Adrenal gland (tissue), 12 donors: ENCODE results near the gene PFKP. TPM values are rescaled to one million over a fixed set of nuclear protein-coding genes. Genes with fewer than 3 reads are reported as not detected.

Experiments used
- DNase-seq, 7 donors: peaks; one replicate each; pipeline ENCODE4 v3.0.0-alpha.2; 2019 to 2020
- H3K27ac ChIP-seq, 5 donors: fragments of 200-600 bp; sonication (generic) in 4 of 5; 1 replicate in 3 of 5; 2 replicates in 2 of 5; pipeline versions ENCODE4 v1.5.1 to v1.8.0; 2016 to 2020; ENCODE audit warnings: mild to moderate bottlenecking in 1 of 5
- H3K27me3 ChIP-seq: fragments of 200-600 bp; 2 replicates; pipeline ENCODE4 v1.8.0; 2021
- H3K36me3 ChIP-seq, 2 donors: fragments of 200-600 bp; replicated peaks in 1 of 2; 1 replicate in 1 of 2; 2 replicates in 1 of 2; pipeline versions ENCODE4 v1.5.1 to v1.8.0; 2018 to 2022
- H3K4me1 ChIP-seq, 2 donors: fragments of 200-600 bp; replicated peaks in 1 of 2; 1 replicate in 1 of 2; 2 replicates in 1 of 2; pipeline versions ENCODE4 v1.5.1 to v1.8.0; 2018 to 2021
- H3K4me3 ChIP-seq, 4 donors: fragments of 200-600 bp; sonication (generic) in 3 of 4; one replicate each; pipeline ENCODE4 v1.5.1; 2016 to 2018
- H3K9me3 ChIP-seq, 3 donors: fragments of 200-600 bp; sonication (generic) in 1 of 3; replicated peaks in 1 of 3; 1 replicate in 2 of 3; 2 replicates in 1 of 3; pipeline versions ENCODE4 v1.5.1 to v1.8.0; 2016 to 2021
- POLR2A ChIP-seq, 2 donors: fragments of 450-650 bp; IDR thresholded peaks; one replicate each; pipeline ENCODE4 v1.6.1; 2017; ENCODE audit warnings: antibody characterized with exemption in 2 of 2, mild to moderate bottlenecking in 2 of 2, moderate library complexity in 1 of 2
- WGBS, 4 donors: extraction: QIAGEN DNeasy Blood & Tissue Kit in 2 of 4; methylation state at CpG; one replicate each; pipeline versions ENCODE4 v1.1.5 to v1.1.7; 2013 to 2017; 5-methylcytosine and 5-hydroxymethylcytosine counted together
- intact Hi-C, 2 donors: fragments of 100-400 bp; cut with DNase I; formaldehyde crosslinking; loops; one replicate each; pipeline versions ENCODE4 v1.14.1 to v1.15.0; 2022 to 2023
- polyA plus RNA-seq, 3 donors: library from polyadenylated mRNA; stranded (reverse); fragments of 200-250 nt in 2 of 3; fragments of 350-450 nt in 1 of 3; fragmentation: Illumina TruSeq in 1 of 3; extraction: RNeasy Lipid Tissue Mini Kit (QIAGEN cat#74804) in 1 of 3; gene quantifications; one replicate each; pipeline ENCODE4 v1.2.3, GENCODE V29; 2013 to 2014
- total RNA-seq, 9 donors: library from RNA; depleted of rRNA in 4 of 9; stranded (reverse); fragments of >200 nt in 4 of 9; fragments of 120-200 nt in 1 of 9; fragmentation: NEBNext Ultra II Directional in 1 of 9; extraction: Animal tissue kit (Norgen Biotek cat#: 25700) in 1 of 9; gene quantifications; one replicate each; pipeline versions ENCODE4 v1.1.0 to v1.2.4, GENCODE V29; 2013 to 2023
- TF ChIP-seq, protein P1 (sequence below), 6 experiments: fragments of 450-650 bp in 4 of 6; fragments of 200-600 bp in 2 of 6; sonication (generic) in 1 of 6; IDR thresholded peaks; 1 replicate in 5 of 6; 2 replicates in 1 of 6; pipeline versions ENCODE4 v1.5.1 to v1.8.0; 2016 to 2021; ENCODE audit warnings: antibody characterized with exemption in 6 of 6, mild to moderate bottlenecking in 2 of 6, moderate library complexity in 1 of 6
- donor health status: healthy with polysubstance abuse.
- donor health status: Bipolar disorder and iron deficiency.
- donor health status: DM: yes; HTN: yes; CAD: no.
- donor health status: DM: no; HTN: no; CAD: no.
- donor health status: DM: no; HTN: no; CAD: no.
- donor health status: DM: yes; HTN: yes; CAD: no.

PFKP gene
- total and polyA plus RNA-seq, 12 donors, result 4.6 to 46.6 (median 16.4) TPM

DNA sequence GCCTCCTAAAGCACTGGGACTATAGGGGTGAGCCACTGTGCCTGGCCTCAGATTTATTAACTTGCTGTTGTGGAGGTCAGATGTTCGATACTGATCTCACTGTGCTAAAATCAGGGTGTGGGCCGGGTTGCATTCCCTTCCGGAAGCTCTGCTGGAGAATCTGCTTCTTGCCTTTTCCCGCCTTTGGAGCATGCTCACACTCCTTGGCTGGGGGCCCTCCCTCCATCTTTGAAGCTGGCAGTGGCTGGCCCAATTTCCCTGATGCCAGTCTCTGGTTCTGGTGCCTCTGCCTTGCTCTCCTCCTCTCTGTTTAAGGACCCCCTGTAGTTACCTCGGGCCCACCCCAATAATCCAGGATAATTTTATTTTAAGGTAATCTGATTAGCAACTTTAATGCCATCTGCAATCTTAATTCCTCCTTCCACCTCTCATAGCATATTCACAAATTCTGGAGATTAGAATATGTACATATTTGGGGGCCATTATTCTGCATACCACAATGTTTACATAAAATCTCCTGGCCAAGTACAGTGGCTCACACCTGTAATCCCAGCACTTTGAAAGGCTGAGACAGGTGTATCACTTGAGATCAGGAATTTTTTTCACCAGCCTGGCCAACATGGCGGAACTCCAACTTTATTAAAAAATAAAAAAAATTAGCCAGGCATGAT is 113.1 kb downstream of the PFKP start:
- Histone ChIP-seq H3K4me3 (no peak overlapping the region), H3K36me3 (no peaks in the 10 kb centered on the region), H3K27ac (no peak overlapping the region), H3K27me3 (no peaks in the 10 kb centered on the region), H3K9me3 (no peaks in the 10 kb centered on the region), H3K4me1 (no peaks in the 10 kb centered on the region)
- 77 to 88% (median 85%) methylated on average over 6 of the region's 6 CpGs for WGBS, 4 donors
- TF ChIP-seq, protein P1, sequence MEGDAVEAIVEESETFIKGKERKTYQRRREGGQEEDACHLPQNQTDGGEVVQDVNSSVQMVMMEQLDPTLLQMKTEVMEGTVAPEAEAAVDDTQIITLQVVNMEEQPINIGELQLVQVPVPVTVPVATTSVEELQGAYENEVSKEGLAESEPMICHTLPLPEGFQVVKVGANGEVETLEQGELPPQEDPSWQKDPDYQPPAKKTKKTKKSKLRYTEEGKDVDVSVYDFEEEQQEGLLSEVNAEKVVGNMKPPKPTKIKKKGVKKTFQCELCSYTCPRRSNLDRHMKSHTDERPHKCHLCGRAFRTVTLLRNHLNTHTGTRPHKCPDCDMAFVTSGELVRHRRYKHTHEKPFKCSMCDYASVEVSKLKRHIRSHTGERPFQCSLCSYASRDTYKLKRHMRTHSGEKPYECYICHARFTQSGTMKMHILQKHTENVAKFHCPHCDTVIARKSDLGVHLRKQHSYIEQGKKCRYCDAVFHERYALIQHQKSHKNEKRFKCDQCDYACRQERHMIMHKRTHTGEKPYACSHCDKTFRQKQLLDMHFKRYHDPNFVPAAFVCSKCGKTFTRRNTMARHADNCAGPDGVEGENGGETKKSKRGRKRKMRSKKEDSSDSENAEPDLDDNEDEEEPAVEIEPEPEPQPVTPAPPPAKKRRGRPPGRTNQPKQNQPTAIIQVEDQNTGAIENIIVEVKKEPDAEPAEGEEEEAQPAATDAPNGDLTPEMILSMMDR (IDR thresholded peaks at IDR 0.05), result no peak
- no peak for TF ChIP-seq POLR2A (IDR thresholded peaks at IDR 0.05)
- peak in 1 of 7 donors; percentile 25 for DNase-seq
- intact Hi-C loops, result no loop called here

- 64 to 87% (median 83%) methylated on average over 3 to 6 of the region's 6 CpGs for WGBS, 4 donors
- intact Hi-C loops, result no loop called here
- no peaks in the 10 kb centered on the region for H3K9me3 ChIP-seq
- TF ChIP-seq POLR2A (IDR thresholded peaks at IDR 0.05), result no peak
- TF ChIP-seq, protein P1 (IDR thresholded peaks at IDR 0.05), result no peak
- H3K27me3 ChIP-seq, result no peaks in the 10 kb centered on the region
- no peaks in the 10 kb centered on the region for H3K36me3 ChIP-seq
- H3K27ac ChIP-seq, result no peak overlapping the region
- DNase-seq, result peak in 1 of 7 donors; percentile 27
- H3K4me1 ChIP-seq, result no peaks in the 10 kb centered on the region
- H3K4me3 ChIP-seq, result no peak overlapping the region
Observed at GRCh38 chr10:3185386-3185785, 118.0 kb downstream of the PFKP start.

GRCh38 chr10:3186368-3186767 is 119.0 kb downstream of the PFKP start:
- Histone ChIP-seq H3K27me3 (no peaks in the 10 kb centered on the region), H3K4me3 (no peak overlapping the region), H3K4me1 (no peaks in the 10 kb centered on the region), H3K36me3 (no peaks in the 10 kb centered on the region), H3K9me3 (no peaks in the 10 kb centered on the region), H3K27ac (no peak overlapping the region)
- DNase-seq, result peak in 1 of 7 donors; percentile 9
- WGBS, 4 donors, result 80 to 89% (median 85%) methylated on average over 6 of the region's 6 CpGs
- no peak for TF ChIP-seq POLR2A (IDR thresholded peaks at IDR 0.05)
- TF ChIP-seq, protein P1 (IDR thresholded peaks at IDR 0.05), result no peak
- intact Hi-C loops, result no loop called here

Other genes with a start within 250 kb of the PFKP start
- 100 to 1,000 TPM in 4 of 9 donors, 10 to 100 TPM in 5; 83.0 to 204 (median 92.1) TPM for gene PITRM1, start 105.2 kb downstream of the PFKP start, total RNA-seq
- 100 to 1,000 TPM in 2 of 3 donors, 10 to 100 TPM in 1; 97.2 to 174 (median 107) TPM for gene PITRM1, start 105.2 kb downstream of the PFKP start, polyA plus RNA-seq